ENCODE measurements around the gene FEZF1.

The FEZF1 gene

DNA sequence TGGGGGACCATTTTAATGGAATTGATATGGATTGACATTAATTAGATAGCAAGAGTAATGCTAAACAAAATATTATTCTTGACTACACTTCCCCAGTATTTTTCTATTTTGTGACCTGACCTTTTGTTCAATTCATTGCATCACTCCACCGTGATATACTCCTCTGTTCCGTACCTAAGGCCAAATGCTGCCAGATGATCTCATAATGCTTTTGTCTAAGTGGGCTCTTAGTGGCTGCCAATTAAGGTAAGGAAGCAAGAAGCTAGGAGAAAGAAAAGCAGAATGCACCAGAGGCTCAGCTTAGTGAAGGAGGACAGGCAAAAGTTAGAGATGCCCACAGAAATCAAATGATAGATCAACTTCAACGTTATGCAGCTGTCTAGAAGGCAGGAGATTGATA, 36.4 kb downstream of the FEZF1 start:
- no peak for DNase-seq (ENCODE audit: low read depth in 2 of 2)

- DNase-seq (ENCODE audit: low read depth in 2 of 2) = no peak
Measured at GRCh38 chr7:122262246-122262645, 42.3 kb downstream of the FEZF1 start.

GRCh38 chr7:122261442-122261841, 43.1 kb downstream of the FEZF1 start:
- no peak for DNase-seq (ENCODE audit: low read depth in 2 of 2)

GRCh38 chr7:122261016-122261415, 43.5 kb downstream of the FEZF1 start:
- DNase-seq (ENCODE audit: low read depth in 2 of 2) = no peak

DNA sequence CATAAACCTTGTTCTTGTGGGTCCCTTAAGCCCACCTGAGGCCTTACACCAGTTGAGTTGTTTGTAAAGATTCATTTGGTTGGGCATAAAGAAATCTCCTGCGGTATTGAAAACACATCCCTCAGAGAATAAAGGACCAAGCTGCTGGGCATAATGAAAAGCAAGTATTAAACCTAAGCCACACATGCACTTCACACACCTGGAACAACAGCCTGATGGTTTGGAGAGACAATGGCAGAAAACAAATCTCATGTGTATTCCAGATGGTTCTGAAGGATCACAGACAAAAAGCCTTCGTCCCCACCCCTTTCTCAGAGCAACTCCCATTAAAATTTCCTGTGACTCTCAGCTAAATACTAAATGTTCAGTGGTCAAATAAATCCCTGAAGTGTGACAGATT, 44.2 kb downstream of the FEZF1 start:
- DNase-seq (ENCODE audit: low read depth in 2 of 2) = no peak

DNA sequence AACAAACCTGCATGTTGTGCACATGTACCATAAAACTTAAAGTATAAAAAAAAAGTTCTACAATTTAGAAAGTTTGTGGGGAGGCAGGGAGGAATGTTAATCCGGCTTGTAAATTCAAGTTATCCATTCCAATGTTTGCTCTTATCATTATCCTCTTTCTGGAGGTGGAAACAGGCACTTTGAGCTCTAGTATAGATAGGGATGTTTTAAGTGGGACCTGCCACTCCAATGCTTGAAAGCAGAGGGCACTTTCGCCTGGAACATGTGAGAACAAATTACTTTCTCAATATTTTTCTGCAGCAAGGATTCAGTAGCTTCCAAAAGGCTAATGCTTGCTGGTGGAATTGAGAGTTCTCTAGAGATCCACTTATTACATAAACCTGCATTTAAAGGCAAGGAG, 45.6 kb downstream of the FEZF1 start:
- no peak for DNase-seq (ENCODE audit: low read depth in 2 of 2)

DNA sequence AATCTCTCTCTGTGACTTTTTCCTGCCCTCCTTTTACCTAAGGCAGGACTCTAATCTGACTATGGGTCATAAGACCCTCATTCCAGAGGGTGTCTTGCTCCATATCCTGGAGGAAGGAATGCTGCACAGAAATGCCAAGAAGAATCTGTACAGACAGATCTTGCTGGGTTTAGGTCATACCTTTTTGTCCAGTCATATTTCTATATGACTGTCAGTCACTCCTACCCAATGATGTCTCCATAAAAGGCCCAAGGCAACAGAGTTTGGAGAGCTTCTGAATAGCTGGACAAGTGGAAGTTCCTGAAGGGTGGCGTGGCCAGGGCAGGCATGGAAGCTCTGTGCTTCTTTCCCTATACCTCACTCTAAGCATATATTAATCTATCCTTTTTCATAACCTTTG, 47.5 kb downstream of the FEZF1 start:
- no peak for DNase-seq (ENCODE audit: low read depth in 2 of 2)

DNA sequence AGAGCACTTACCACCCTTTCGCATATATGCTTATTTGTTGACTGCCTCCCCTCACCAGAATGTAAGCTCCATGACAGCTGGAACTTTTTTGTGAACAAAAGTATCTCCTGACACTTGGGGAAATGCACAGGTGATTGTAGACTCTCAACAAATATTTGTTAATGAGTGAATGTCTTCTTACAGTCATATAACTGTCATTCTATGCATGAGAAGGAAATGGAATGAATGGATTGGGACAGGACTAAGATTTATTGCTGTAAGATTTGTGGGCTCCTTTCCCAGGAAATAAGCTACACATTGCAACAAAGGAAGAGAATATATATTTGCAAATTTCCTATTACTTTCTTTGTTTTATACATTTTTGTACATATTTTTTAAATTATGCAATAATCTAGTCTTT, 48.5 kb downstream of the FEZF1 start:
- DNase-seq (ENCODE audit: low read depth in 2 of 2) = no peak

DNA sequence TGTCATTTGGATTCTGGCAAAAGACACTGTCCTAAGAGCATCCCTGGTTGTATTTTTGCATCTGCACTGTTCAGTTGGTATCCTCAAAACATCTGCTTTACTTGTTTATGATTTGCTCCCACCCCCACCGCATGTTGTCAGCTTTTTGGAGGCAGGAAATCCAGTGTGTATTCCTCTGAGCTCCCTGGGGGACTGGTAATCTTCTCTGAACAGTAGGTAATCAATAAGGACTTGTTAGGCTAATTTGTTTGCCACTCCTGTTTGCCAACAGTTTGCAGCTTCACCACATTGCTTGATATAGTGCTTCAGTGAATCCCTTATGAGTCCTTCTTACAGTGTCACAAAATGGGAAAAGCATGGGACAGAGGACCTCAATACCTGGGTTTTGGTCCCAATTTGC, 49.1 kb downstream of the FEZF1 start:
- DNase-seq (ENCODE audit: low read depth in 2 of 2) = no peak

All from stimulated activated CD4-positive, alpha-beta T cell treated with anti-CD3 and anti-CD28 coated beads, Interleukin-1b, Interleukin-23, amount 100 ng/mL, for 4 hours (primary cell).